CD14-positive monocyte (primary cell): ENCODE data around the gene SULT1E1. TPM values are rescaled to one million over a fixed set of nuclear protein-coding genes. Genes with fewer than 3 reads are reported as not detected.

ENCODE experiments used
- DNase-seq, 3 donors: peaks; one replicate each; pipeline ENCODE4 v3.0.0-alpha.2; 2011 to 2022
- H2AFZ ChIP-seq: 2 replicates; pipeline ENCODE4 v1.6.0; 2012; ENCODE audit warnings: mild to moderate bottlenecking, low read depth, low read length, inconsistent platforms; ENCODE audit not compliant: insufficient read depth, poor library complexity, severe bottlenecking
- H3K27ac ChIP-seq, 2 donors: 1 replicate in 1 of 2; 2 replicates in 1 of 2; pipeline ENCODE4 v1.5.1; 2012 to 2013; ENCODE audit warnings: low read length in 2 of 2, control low read depth in 1 of 2, inconsistent platforms in 1 of 2, low read depth in 1 of 2, mild to moderate bottlenecking in 1 of 2
- H3K27me3 ChIP-seq, 2 donors: one replicate each; pipeline versions ENCODE4 v1.6.0 to v1.6.1; 2011 to 2013; ENCODE audit warnings: low read length in 2 of 2; ENCODE audit not compliant: control insufficient read depth in 2 of 2, insufficient read depth in 2 of 2
- H3K36me3 ChIP-seq, 2 donors: replicated peaks in 1 of 2; 1 replicate in 1 of 2; 2 replicates in 1 of 2; pipeline versions ENCODE4 v1.5.1 to v1.6.1; 2012 to 2013; ENCODE audit warnings: low read length in 2 of 2, control low read depth in 1 of 2, inconsistent platforms in 1 of 2, mild to moderate bottlenecking in 1 of 2; ENCODE audit not compliant: insufficient read depth in 2 of 2, control insufficient read depth in 1 of 2
- H3K4me1 ChIP-seq, 2 donors: 1 replicate in 1 of 2; 2 replicates in 1 of 2; pipeline versions ENCODE4 v1.5.1 to v1.6.1; 2012 to 2013; ENCODE audit warnings: low read length in 2 of 2, control low read depth in 1 of 2, inconsistent platforms in 1 of 2, mild to moderate bottlenecking in 1 of 2, moderate library complexity in 1 of 2; ENCODE audit not compliant: insufficient read depth in 2 of 2, control insufficient read depth in 1 of 2
- H3K4me2 ChIP-seq: replicated peaks from 2 replicates; pipeline ENCODE3; 2012; ENCODE audit warnings: low read length, moderate library complexity, mild to moderate bottlenecking; ENCODE audit not compliant: poor library complexity, severe bottlenecking; ENCODE audit errors: extremely low read depth
- H3K4me3 ChIP-seq, 3 experiments: fragments of 200-600 bp in 1 of 3; sonication (generic) in 1 of 3; replicated peaks in 1 of 3; 1 replicate in 2 of 3; 2 replicates in 1 of 3; pipeline ENCODE4 v1.5.1; 2011 to 2013; ENCODE audit warnings: low read length in 3 of 3, mild to moderate bottlenecking in 3 of 3, control low read depth in 2 of 3, low read depth in 2 of 3, inconsistent platforms in 1 of 3, moderate library complexity in 1 of 3
- H3K79me2 ChIP-seq: 2 replicates; pipeline ENCODE4 v1.6.0; 2012; ENCODE audit warnings: mild to moderate bottlenecking, control low read depth, inconsistent platforms, low read length, moderate library complexity; ENCODE audit not compliant: insufficient read depth
- H3K9ac ChIP-seq: 2 replicates; pipeline ENCODE4 v1.6.0; 2017; ENCODE audit warnings: low read length, mild to moderate bottlenecking; ENCODE audit not compliant: insufficient read depth, poor library complexity, severe bottlenecking
- H3K9me3 ChIP-seq, 2 donors: replicated peaks in 1 of 2; 1 replicate in 1 of 2; 2 replicates in 1 of 2; pipeline versions ENCODE4 v1.5.1 to v1.6.1; 2012 to 2013; ENCODE audit warnings: low read length in 2 of 2, control low read depth in 1 of 2; ENCODE audit not compliant: control insufficient read depth in 1 of 2, insufficient read depth in 1 of 2
- H4K20me1 ChIP-seq: 2 replicates; pipeline ENCODE4 v1.6.0; 2012; ENCODE audit warnings: mild to moderate bottlenecking, low read length, control low read depth, moderate library complexity; ENCODE audit not compliant: insufficient read depth
- H3K27ac Mint-ChIP-seq, 7 donors: one replicate each; pipeline ENCODE4 v1.8.0; 2020; ENCODE audit warnings: mild to moderate bottlenecking in 7 of 7, mixed read lengths in 7 of 7, moderate library complexity in 6 of 7, inconsistent platforms in 2 of 7
- H3K27me3 Mint-ChIP-seq, 3 donors: one replicate each; pipeline ENCODE4 v1.8.0; 2021 to 2022; ENCODE audit warnings: low read depth in 3 of 3, mild to moderate bottlenecking in 3 of 3, mixed read lengths in 3 of 3, moderate library complexity in 3 of 3, inconsistent platforms in 1 of 3
- H3K36me3 Mint-ChIP-seq, 2 donors: one replicate each; pipeline ENCODE4 v1.8.0; 2020; ENCODE audit warnings: mixed read lengths in 2 of 2, inconsistent platforms in 1 of 2, mild to moderate bottlenecking in 1 of 2
- H3K4me1 Mint-ChIP-seq: one replicate; pipeline ENCODE4 v1.8.0; 2020; ENCODE audit warnings: mild to moderate bottlenecking, mixed read lengths
- H3K4me3 Mint-ChIP-seq, 2 donors: one replicate each; pipeline ENCODE4 v1.8.0; 2020; ENCODE audit warnings: mild to moderate bottlenecking in 2 of 2, mixed read lengths in 2 of 2, moderate library complexity in 1 of 2
- H3K9me3 Mint-ChIP-seq, 7 donors: one replicate each; pipeline ENCODE4 v1.8.0; 2020 to 2022; ENCODE audit warnings: mixed read lengths in 7 of 7, mild to moderate bottlenecking in 6 of 7, moderate library complexity in 6 of 7, inconsistent platforms in 2 of 7
- CTCF ChIP-seq: fragments of 200-600 bp; IDR thresholded peaks from one replicate; pipeline ENCODE4 v1.8.0; 2022; ENCODE audit warnings: antibody characterized with exemption, mild to moderate bottlenecking
- WGBS: methylation state at CpG from one replicate; pipeline ENCODE4 v1.1.5; 2013; ENCODE audit warnings: missing lambda C conversion rate; ENCODE audit not compliant: insufficient coverage; 5-methylcytosine and 5-hydroxymethylcytosine counted together
- intact Hi-C, 2 donors: fragments of 100-400 bp; cut with micrococcal nuclease; formaldehyde crosslinking; loops; one replicate each; pipeline versions ENCODE4 v1.15.0 to v1.15.1; 2023
- polyA plus RNA-seq, 3 donors: library from polyadenylated mRNA; depleted of rRNA in 1 of 3; unstranded in 2 of 3; stranded (reverse) in 1 of 3; fragments of 300-500 nt in 2 of 3; fragments of >200 nt in 1 of 3; fragmentation: Illumina TruSeq in 2 of 3; gene quantifications; 1 replicate in 2 of 3; 2 replicates in 1 of 3; pipeline ENCODE4 v1.2.3, GENCODE V29; 2012 to 2021

The SULT1E1 gene
- polyA plus RNA-seq, 3 donors, result not detected

- DNase-seq, result no peak
- H3K27me3 ChIP-seq, result no peaks in the 10 kb centered on the region
- no CpG with 5 or more reads among the region's 3 CpGs for WGBS
- no peak overlapping the region for H2AFZ ChIP-seq
- H4K20me1 ChIP-seq, result no peaks in the 10 kb centered on the region
- intact Hi-C loops, result no loop called here
- no peaks in the 10 kb centered on the region for H3K36me3 ChIP-seq
- Mint-ChIP-seq H3K27me3 (no peaks in the 10 kb centered on the region), H3K27ac (no peak overlapping the region), H3K36me3 (peaks cover 0 to 1% of the 10 kb centered on the region in 2 donors), H3K9me3 (peaks cover 0 to 7% (median 0%) of the 10 kb centered on the region in 7 donors), H3K4me3 (no peak overlapping the region), H3K4me1 (peaks cover 6% of the 10 kb centered on the region)
- no peak overlapping the region for H3K9ac ChIP-seq
- H3K27ac ChIP-seq, result no peak overlapping the region
- no peaks in the 10 kb centered on the region for H3K9me3 ChIP-seq
- no peak for TF ChIP-seq CTCF
- no peak overlapping the region for H3K4me2 ChIP-seq
- no peak overlapping the region for H3K4me3 ChIP-seq
- no peaks in the 10 kb centered on the region for H3K79me2 ChIP-seq
- H3K4me1 ChIP-seq, result no peaks in the 10 kb centered on the region
These were observed 10.6 kb downstream of the SULT1E1 start for GRCh38 chr4:69849297-69849696.

- Mint-ChIP-seq H3K27me3 (no peaks in the 10 kb centered on the region), H3K4me3 (no peak overlapping the region), H3K36me3 (peaks cover 0 to 1% of the 10 kb centered on the region in 2 donors), H3K9me3 (peaks cover 0 to 7% (median 0%) of the 10 kb centered on the region in 7 donors), H3K27ac (no peak overlapping the region), H3K4me1 (peaks cover 6% of the 10 kb centered on the region)
- DNase-seq, result no peak
- Histone ChIP-seq H3K27ac (no peak overlapping the region), H3K9me3 (no peaks in the 10 kb centered on the region), H3K4me2 (no peak overlapping the region), H3K4me3 (no peak overlapping the region), H3K36me3 (no peaks in the 10 kb centered on the region), H2AFZ (no peak overlapping the region), H4K20me1 (no peaks in the 10 kb centered on the region), H3K27me3 (no peaks in the 10 kb centered on the region), H3K4me1 (no peaks in the 10 kb centered on the region), H3K9ac (no peak overlapping the region), H3K79me2 (no peaks in the 10 kb centered on the region)
- intact Hi-C loops, result no loop called here
- no peak for TF ChIP-seq CTCF
- WGBS, result no CpG with 5 or more reads among the region's 1 CpG
These were observed 11.9 kb downstream of the SULT1E1 start for GRCh38 chr4:69848028-69848427.
